Karpas-422 (cell line): ENCODE measurements around the gene ANO4. TPM values are rescaled to one million over a fixed set of nuclear protein-coding genes. Genes with fewer than 3 reads are reported as not detected.

Experiments used
- DNase-seq: peaks from one replicate; pipeline ENCODE4 v3.0.0-alpha.2; 2015
- H2AFZ ChIP-seq: fragments of 200-600 bp; sonication (generic); 2 replicates; pipeline ENCODE4 v1.6.1; 2014; ENCODE audit warnings: antibody characterized with exemption, low read length, mixed read lengths
- H3K27ac ChIP-seq: fragments of 200-600 bp; sonication (generic); 2 replicates; pipeline ENCODE4 v1.5.1; 2014; ENCODE audit warnings: mild to moderate bottlenecking, low read length, moderate library complexity
- H3K27me3 ChIP-seq: fragments of 200-600 bp; sonication (generic); 2 replicates; pipeline ENCODE4 v1.6.1; 2014; ENCODE audit warnings: low read length, mixed read lengths
- H3K36me3 ChIP-seq: fragments of 200-600 bp; sonication (generic); 2 replicates; pipeline ENCODE4 v1.6.1; 2014; ENCODE audit warnings: low read length, mixed read lengths; ENCODE audit not compliant: insufficient read depth
- H3K4me1 ChIP-seq: fragments of 200-600 bp; sonication (generic); 2 replicates; pipeline ENCODE4 v1.6.1; 2014; ENCODE audit warnings: mild to moderate bottlenecking, low read length, mixed read lengths
- H3K4me2 ChIP-seq: fragments of 200-600 bp; sonication (generic); 2 replicates; pipeline ENCODE4 v1.6.1; 2014; ENCODE audit warnings: low read length, low read depth, mild to moderate bottlenecking; ENCODE audit not compliant: poor library complexity, severe bottlenecking
- H3K4me3 ChIP-seq: fragments of 200-600 bp; sonication (generic); 2 replicates; pipeline ENCODE4 v1.5.1; 2014; ENCODE audit warnings: mild to moderate bottlenecking, antibody characterized with exemption, low read length, mixed read lengths
- H3K79me2 ChIP-seq: fragments of 200-600 bp; sonication (generic); 2 replicates; pipeline ENCODE4 v1.6.1; 2014; ENCODE audit warnings: mild to moderate bottlenecking, low read length, mixed read lengths
- H3K9ac ChIP-seq: fragments of 200-600 bp; sonication (generic); 2 replicates; pipeline ENCODE4 v1.6.0; 2014; ENCODE audit warnings: low read length
- H3K9me2 ChIP-seq: fragments of 200-600 bp; sonication (generic), shearing (Covaris generic); replicated peaks from 2 replicates; pipeline ENCODE4 v1.6.0; 2014; ENCODE audit warnings: mild to moderate bottlenecking, low read length, moderate library complexity; ENCODE audit not compliant: insufficient read depth
- H3K9me3 ChIP-seq: fragments of 300-700, 200-600 bp; sonication (generic); 2 replicates; pipeline ENCODE4 v1.6.1; 2014; ENCODE audit warnings: low read length, mixed read lengths
- H4K20me1 ChIP-seq: fragments of 200-600 bp; sonication (generic); 2 replicates; pipeline ENCODE4 v1.6.1; 2014; ENCODE audit warnings: mild to moderate bottlenecking, antibody characterized with exemption, low read length, low read depth; ENCODE audit not compliant: insufficient read depth
- total RNA-seq: library from RNA; depleted of rRNA; stranded (reverse); fragments of >200 nt; shearing (Covaris generic); gene quantifications from 2 replicates; pipeline ENCODE4 v1.2.3, GENCODE V29; 2014; ENCODE audit warnings: low replicate concordance

Gene ANO4
- total RNA-seq, 1 experiment from 2014 or later = not detected

GRCh38 chr12:100956311-100956852 lies 161.8 kb downstream of the ANO4 start:
- Histone ChIP-seq H3K9me3 (no peaks in the 10 kb centered on the region), H3K9me2 (no peaks in the 10 kb centered on the region), H3K79me2 (no peaks in the 10 kb centered on the region), H3K4me1 (peaks cover 5% of the 10 kb centered on the region; the same call in 1 of the 2 replicates), H3K27me3 (no peaks in the 10 kb centered on the region), H3K4me2 (no peak overlapping the region), H3K36me3 (no peaks in the 10 kb centered on the region), H3K9ac (no peak overlapping the region), H3K4me3 (no peak overlapping the region), H2AFZ (no peak overlapping the region), H4K20me1 (no peaks in the 10 kb centered on the region), H3K27ac (no peak overlapping the region)
- DNase-seq = no peak

GRCh38 chr12:100959481-100959880 lies 164.9 kb downstream of the ANO4 start:
- Histone ChIP-seq H3K27ac (no peak overlapping the region), H3K36me3 (no peaks in the 10 kb centered on the region), H3K27me3 (no peaks in the 10 kb centered on the region), H4K20me1 (no peaks in the 10 kb centered on the region), H3K4me2 (no peak overlapping the region), H3K4me1 (no peaks in the 10 kb centered on the region; the same call in 1 of the 2 replicates), H3K9ac (no peak overlapping the region), H3K4me3 (no peak overlapping the region), H3K9me2 (no peaks in the 10 kb centered on the region), H3K79me2 (no peaks in the 10 kb centered on the region), H3K9me3 (no peaks in the 10 kb centered on the region), H2AFZ (no peak overlapping the region)
- DNase-seq = no peak

- Histone ChIP-seq H3K27ac (no peak overlapping the region), H3K4me2 (no peak overlapping the region), H3K9me3 (no peaks in the 10 kb centered on the region), H3K4me3 (no peak overlapping the region), H3K27me3 (no peaks in the 10 kb centered on the region), H3K9me2 (no peaks in the 10 kb centered on the region), H3K4me1 (no peaks in the 10 kb centered on the region), H4K20me1 (no peaks in the 10 kb centered on the region), H2AFZ (no peak overlapping the region), H3K79me2 (no peaks in the 10 kb centered on the region), H3K36me3 (no peaks in the 10 kb centered on the region), H3K9ac (no peak overlapping the region)
- no peak for DNase-seq
These were observed 167.6 kb downstream of the ANO4 start for GRCh38 chr12:100962086-100962712.

GRCh38 chr12:100963381-100963780 lies 168.8 kb downstream of the ANO4 start:
- Histone ChIP-seq H3K4me3 (no peak overlapping the region), H3K4me2 (no peak overlapping the region), H2AFZ (no peak overlapping the region), H3K9ac (no peak overlapping the region), H3K36me3 (no peaks in the 10 kb centered on the region), H3K27ac (no peak overlapping the region), H3K79me2 (no peaks in the 10 kb centered on the region), H3K9me2 (no peaks in the 10 kb centered on the region), H4K20me1 (no peaks in the 10 kb centered on the region), H3K9me3 (no peaks in the 10 kb centered on the region), H3K4me1 (no peaks in the 10 kb centered on the region), H3K27me3 (no peaks in the 10 kb centered on the region)
- no peak for DNase-seq

- H3K4me1 ChIP-seq = no peaks in the 10 kb centered on the region
- no peak overlapping the region for H2AFZ ChIP-seq
- H3K36me3 ChIP-seq = no peaks in the 10 kb centered on the region
- no peak overlapping the region for H3K9ac ChIP-seq
- no peak for DNase-seq
- H3K4me2 ChIP-seq = no peak overlapping the region
- H3K27me3 ChIP-seq = no peaks in the 10 kb centered on the region
- H4K20me1 ChIP-seq = no peaks in the 10 kb centered on the region
- no peaks in the 10 kb centered on the region for H3K9me3 ChIP-seq
- no peaks in the 10 kb centered on the region for H3K9me2 ChIP-seq
- H3K27ac ChIP-seq = no peak overlapping the region
- H3K79me2 ChIP-seq = no peaks in the 10 kb centered on the region
- H3K4me3 ChIP-seq = no peak overlapping the region
These were observed 169.5 kb downstream of the ANO4 start for GRCh38 chr12:100964028-100964427.

- no peak overlapping the region for H3K9ac ChIP-seq
- no peaks in the 10 kb centered on the region for H3K9me3 ChIP-seq
- no peak overlapping the region for H3K27ac ChIP-seq
- no peak overlapping the region for H2AFZ ChIP-seq
- H3K79me2 ChIP-seq = no peaks in the 10 kb centered on the region
- H3K9me2 ChIP-seq = no peaks in the 10 kb centered on the region
- H3K4me2 ChIP-seq = no peak overlapping the region
- no peaks in the 10 kb centered on the region for H3K36me3 ChIP-seq
- no peak overlapping the region for H3K4me3 ChIP-seq
- H4K20me1 ChIP-seq = no peaks in the 10 kb centered on the region
- no peak for DNase-seq
- H3K27me3 ChIP-seq = no peaks in the 10 kb centered on the region
- H3K4me1 ChIP-seq = no peaks in the 10 kb centered on the region
These were observed 172.6 kb downstream of the ANO4 start for GRCh38 chr12:100967189-100967588.

GRCh38 chr12:100970894-100971293 lies 176.3 kb downstream of the ANO4 start:
- DNase-seq = no peak
- H3K9me2 ChIP-seq = no peaks in the 10 kb centered on the region
- no peak overlapping the region for H3K4me3 ChIP-seq
- H3K4me2 ChIP-seq = no peak overlapping the region
- no peak overlapping the region for H3K9ac ChIP-seq
- H3K36me3 ChIP-seq = no peaks in the 10 kb centered on the region
- H4K20me1 ChIP-seq = no peaks in the 10 kb centered on the region
- no peaks in the 10 kb centered on the region for H3K27me3 ChIP-seq
- no peaks in the 10 kb centered on the region for H3K9me3 ChIP-seq
- H3K27ac ChIP-seq = no peak overlapping the region
- H3K79me2 ChIP-seq = no peaks in the 10 kb centered on the region
- no peaks in the 10 kb centered on the region for H3K4me1 ChIP-seq
- H2AFZ ChIP-seq = no peak overlapping the region

- H3K9me3 ChIP-seq = no peaks in the 10 kb centered on the region
- H2AFZ ChIP-seq = no peak overlapping the region
- no peaks in the 10 kb centered on the region for H3K36me3 ChIP-seq
- no peak overlapping the region for H3K27ac ChIP-seq
- H4K20me1 ChIP-seq = no peaks in the 10 kb centered on the region
- H3K9ac ChIP-seq = no peak overlapping the region
- H3K4me1 ChIP-seq = no peaks in the 10 kb centered on the region
- no peaks in the 10 kb centered on the region for H3K27me3 ChIP-seq
- no peaks in the 10 kb centered on the region for H3K9me2 ChIP-seq
- no peak overlapping the region for H3K4me3 ChIP-seq
- no peak for DNase-seq
- no peak overlapping the region for H3K4me2 ChIP-seq
- no peaks in the 10 kb centered on the region for H3K79me2 ChIP-seq
These were observed 177.5 kb downstream of the ANO4 start for GRCh38 chr12:100972121-100972520.
